HEK293 (cell line): ENCODE data around the gene FOXP1.
A peak's percentile ranks its signal among the peaks of the same experiment; 100 is the strongest.

Source experiments
- CTCF ChIA-PET: fragments of 350-600 bp; formaldehyde crosslinking; extraction: SDS; loops from one replicate; lab custom pipeline; 2021; ENCODE audit warnings: antibody characterized with exemption; lab: Yijun Ruan, JAX
- POLR2A ChIA-PET: fragments of 300-600 bp; formaldehyde crosslinking; extraction: SDS; loops from one replicate; lab custom pipeline; 2020; ENCODE audit warnings: antibody characterized with exemption, inconsistent platforms; lab: Yijun Ruan, JAX
- H3K27ac ChIP-seq: fragments of 200-500 bp; sonication (Bioruptor generic); 2 replicates; pipeline ENCODE4 v1.5.1; 2014; ENCODE audit warnings: low read depth, low read length, control low read depth, inconsistent platforms; ENCODE audit errors: extremely low read depth
- H3K36me3 ChIP-seq, 2 experiments: fragments of 200-500 bp in 1 of 2; sonication (Bioruptor generic) in 1 of 2; 1 replicate in 1 of 2; 2 replicates in 1 of 2; pipeline ENCODE4 v1.5.1; 2014 to 2017; ENCODE audit warnings: inconsistent platforms in 2 of 2, low read length in 2 of 2; ENCODE audit not compliant: control insufficient read depth in 2 of 2, insufficient read depth in 1 of 2
- H3K4me1 ChIP-seq: fragments of 200-500 bp; sonication (Bioruptor generic); 2 replicates; pipeline ENCODE4 v1.5.1; 2014; ENCODE audit warnings: mild to moderate bottlenecking, low read length, inconsistent platforms; ENCODE audit not compliant: control insufficient read depth, insufficient read depth
- H3K4me3 ChIP-seq: 2 replicates; pipeline ENCODE4 v1.5.1; 2011; ENCODE audit warnings: low read depth, mild to moderate bottlenecking, control low read depth, low read length, moderate library complexity
- H3K9me3 ChIP-seq: fragments of 200-500 bp; sonication (Bioruptor generic); 2 replicates; pipeline ENCODE4 v1.5.1; 2014; ENCODE audit warnings: low read depth, low read length, inconsistent platforms; ENCODE audit not compliant: control insufficient read depth, insufficient read depth
- BCL11B ChIP-seq: fragments of 450-650 bp; formaldehyde crosslinking; IDR thresholded peaks from 2 replicates; pipeline ENCODE4 v1.5.1; 2016; ENCODE audit warnings: low read depth, missing biosample characterization, missing genetic modification characterization
- GLIS1 ChIP-seq: fragments of 450-650 bp; formaldehyde crosslinking; IDR thresholded peaks from 2 replicates; pipeline ENCODE4 v1.5.1; 2016; ENCODE audit warnings: missing biosample characterization, missing genetic modification characterization
- HOXC10 ChIP-seq: sonication (generic); formaldehyde crosslinking; IDR thresholded peaks from 2 replicates; pipeline ENCODE4 v1.8.1; 2023; ENCODE audit warnings: mild to moderate bottlenecking, missing genetic modification reagents
- MZF1 ChIP-seq: fragments of 450-650 bp; formaldehyde crosslinking; IDR thresholded peaks from 2 replicates; pipeline ENCODE4 v1.5.1; 2017; ENCODE audit warnings: missing biosample characterization, missing genetic modification characterization, borderline replicate concordance
- OSR2 ChIP-seq: fragments of 450-650 bp; formaldehyde crosslinking; IDR thresholded peaks from 2 replicates; pipeline ENCODE4 v1.5.1; 2016; ENCODE audit warnings: missing biosample characterization, missing genetic modification characterization
- TRIM28 ChIP-seq: IDR thresholded peaks from 2 replicates; pipeline ENCODE4 v1.6.1; 2011; ENCODE audit warnings: low read length, control low read depth, borderline replicate concordance
- YY2 ChIP-seq: fragments of 450-650 bp; formaldehyde crosslinking; IDR thresholded peaks from 2 replicates; pipeline ENCODE4 v1.5.1; 2016; ENCODE audit warnings: missing biosample characterization, missing genetic modification characterization
- ZBTB20 ChIP-seq: fragments of 450-650 bp; formaldehyde crosslinking; IDR thresholded peaks from 2 replicates; pipeline ENCODE4 v1.5.1; 2016; ENCODE audit warnings: missing biosample characterization, missing genetic modification characterization
- ZBTB21 ChIP-seq: fragments of 450-650 bp; formaldehyde crosslinking; IDR thresholded peaks from 2 replicates; pipeline ENCODE4 v1.5.1; 2017; ENCODE audit warnings: missing biosample characterization, missing genetic modification characterization
- ZBTB8A ChIP-seq: fragments of 450-650 bp; formaldehyde crosslinking; IDR thresholded peaks from 2 replicates; pipeline ENCODE4 v1.5.1; 2016; ENCODE audit warnings: missing biosample characterization, missing genetic modification characterization
- ZNF155 ChIP-seq: fragments of 450-650 bp; formaldehyde crosslinking; IDR thresholded peaks from 2 replicates; pipeline ENCODE4 v1.5.1; 2016; ENCODE audit warnings: missing biosample characterization, missing genetic modification characterization
- ZNF211 ChIP-seq: fragments of 450-650 bp; formaldehyde crosslinking; IDR thresholded peaks from 2 replicates; pipeline ENCODE4 v1.5.1; 2016; ENCODE audit warnings: low read depth, missing biosample characterization, missing genetic modification characterization
- ZNF335 ChIP-seq: fragments of 450-650 bp; formaldehyde crosslinking; conservative IDR thresholded peaks from 2 replicates; pipeline ENCODE4 v1.5.1; 2016; ENCODE audit warnings: missing biosample characterization, missing genetic modification characterization
- ZNF510 ChIP-seq: fragments of 450-650 bp; formaldehyde crosslinking; IDR thresholded peaks from 2 replicates; pipeline ENCODE4 v1.5.1; 2018; ENCODE audit warnings: mild to moderate bottlenecking, missing genetic modification characterization, missing biosample characterization; ENCODE audit not compliant: insufficient replicate concordance
- ZNF514 ChIP-seq: fragments of 450-650 bp; formaldehyde crosslinking; IDR thresholded peaks from 2 replicates; pipeline ENCODE4 v1.5.1; 2016; ENCODE audit warnings: missing biosample characterization, missing genetic modification characterization
- ZNF521 ChIP-seq: fragments of 450-650 bp; formaldehyde crosslinking; IDR thresholded peaks from 2 replicates; pipeline ENCODE4 v1.5.1; 2017; ENCODE audit warnings: missing biosample characterization, mild to moderate bottlenecking, missing genetic modification characterization
- ZNF624 ChIP-seq: fragments of 450-650 bp; formaldehyde crosslinking; IDR thresholded peaks from 2 replicates; pipeline ENCODE4 v1.5.1; 2017; ENCODE audit warnings: missing biosample characterization, missing genetic modification characterization
- ZNF701 ChIP-seq: fragments of 450-650 bp; formaldehyde crosslinking; IDR thresholded peaks from 2 replicates; pipeline ENCODE4 v1.5.1; 2016; ENCODE audit warnings: missing biosample characterization, missing genetic modification characterization
- ZNF777 ChIP-seq: fragments of 450-650 bp; formaldehyde crosslinking; IDR thresholded peaks from 2 replicates; pipeline ENCODE4 v1.5.1; 2017; ENCODE audit warnings: missing biosample characterization, missing genetic modification characterization, borderline replicate concordance
- ZNF837 ChIP-seq: fragments of 450-650 bp; formaldehyde crosslinking; IDR thresholded peaks from 2 replicates; pipeline ENCODE4 v1.5.1; 2016; ENCODE audit warnings: missing biosample characterization, missing genetic modification characterization
- TF ChIP-seq, protein P1 (sequence below): fragments of 450-650 bp; formaldehyde crosslinking; IDR thresholded peaks from 2 replicates; pipeline ENCODE4 v1.5.0; 2017; ENCODE audit warnings: missing biosample characterization, missing genetic modification characterization, borderline replicate concordance
- TF ChIP-seq, protein P2 (sequence below): fragments of 450-650 bp; formaldehyde crosslinking; IDR thresholded peaks from 2 replicates; pipeline ENCODE4 v1.5.1; 2016; ENCODE audit warnings: missing biosample characterization, missing genetic modification characterization
- TF ChIP-seq, protein P3 (sequence below): fragments of 450-650 bp; formaldehyde crosslinking; IDR thresholded peaks from 2 replicates; pipeline ENCODE4 v1.5.1; 2016; ENCODE audit warnings: missing biosample characterization, missing genetic modification characterization

Gene FOXP1

DNA sequence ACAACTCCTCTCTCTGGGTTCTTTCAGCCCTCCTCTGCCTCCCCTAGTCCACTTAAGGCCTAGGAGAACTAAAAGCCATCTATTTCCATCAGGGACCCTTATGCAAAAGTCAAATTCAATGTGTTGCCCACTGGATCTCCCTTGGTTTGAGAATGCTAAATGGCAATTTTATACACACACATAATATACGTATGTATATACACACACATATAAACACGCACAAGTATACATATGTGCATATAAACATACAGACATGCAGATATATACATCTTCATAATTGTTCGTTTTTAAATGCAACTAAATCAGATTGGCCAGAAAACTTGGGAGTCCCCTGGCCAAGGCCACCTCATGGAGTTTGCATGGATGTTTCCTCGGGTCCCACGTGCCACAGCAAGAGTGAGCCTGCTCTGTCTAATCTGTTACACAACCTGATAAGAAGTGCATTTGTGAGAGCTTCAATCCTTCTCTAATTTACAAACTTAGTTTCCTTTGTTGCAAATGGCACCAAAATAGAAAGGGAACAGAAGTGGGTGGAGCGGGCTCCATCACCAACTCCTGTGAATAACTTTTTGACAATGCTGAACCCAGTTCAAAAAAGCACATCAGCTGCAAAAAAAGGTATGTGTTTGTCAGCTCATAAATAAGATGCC lies 84.2 kb downstream of the FOXP1 start:
- no peaks in the 10 kb centered on the region for H3K9me3 ChIP-seq
- TF ChIP-seq YY2 (tag by site-specific recombination): no peak
- no peak for TF ChIP-seq ZNF514 (tag by site-specific recombination)
- TF ChIP-seq ZBTB21: no peak
- ChIA-PET CTCF (interaction anchor here (0.6 kb wide), 1 partner anchor 108 kb away, joined by 3 read pairs; no protein-coding TSS in a partner anchor), POLR2A (no interaction called here)
- H3K27ac ChIP-seq: no peak overlapping the region
- H3K4me3 ChIP-seq: no peak overlapping the region
- peaks cover 6% of the 10 kb centered on the region; the same call in 1 of the 2 replicates for H3K4me1 ChIP-seq
- H3K36me3 ChIP-seq: no peaks in the 10 kb centered on the region

DNA sequence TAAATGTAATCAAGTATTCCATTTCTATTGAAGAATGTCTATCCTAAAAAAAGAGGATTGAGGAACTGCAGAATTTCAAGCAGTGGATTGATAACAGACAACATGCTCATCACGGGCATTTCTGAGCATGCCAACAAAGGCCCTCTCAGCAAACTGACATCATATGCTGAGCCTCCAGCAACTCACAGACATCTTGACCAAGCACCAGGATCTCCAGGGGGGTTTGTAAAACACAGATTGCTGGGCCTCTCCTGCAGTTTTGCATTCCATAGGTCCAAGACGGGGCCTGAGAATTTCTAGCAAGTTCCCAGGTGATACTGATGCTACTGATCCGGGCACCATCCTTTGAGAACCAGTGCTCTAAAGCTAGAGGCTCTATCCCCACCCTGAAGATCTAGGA lies 85.0 kb downstream of the FOXP1 start:
- ChIA-PET CTCF (no interaction called here), POLR2A (no interaction called here)
- H3K4me1 ChIP-seq: peaks cover 6% of the 10 kb centered on the region; the same call in 1 of the 2 replicates
- H3K9me3 ChIP-seq: no peaks in the 10 kb centered on the region
- no peaks in the 10 kb centered on the region for H3K36me3 ChIP-seq
- no peak overlapping the region for H3K4me3 ChIP-seq
- TF ChIP-seq GLIS1 (peak; percentile 57), ZNF155 (no peak), ZBTB20 (tag by site-specific recombination) (0 out of 2 replicates have a peak, but pooled peaks have one; percentile 33), ZNF335 (tag by site-specific recombination) (peak; percentile 50; the same call in 1 of the 2 replicates)
- H3K27ac ChIP-seq: no peak overlapping the region

GRCh38 chr3:71497971-71498444 lies 85.5 kb downstream of the FOXP1 start:
- peaks cover 6% of the 10 kb centered on the region; the same call in 1 of the 2 replicates for H3K4me1 ChIP-seq
- no peak overlapping the region for H3K27ac ChIP-seq
- H3K36me3 ChIP-seq: peaks cover 0 to 4% of the 10 kb centered on the region in 2 experiments; a peak in 1 of 3 replicates
- CTCF ChIA-PET: no interaction called here
- H3K9me3 ChIP-seq: no peaks in the 10 kb centered on the region
- POLR2A ChIA-PET: no interaction called here
- TF ChIP-seq ZNF624 (tag by site-specific recombination) (no peak), OSR2 (no peak), ZNF701 (no peak), MZF1 (tag by site-specific recombination) (no peak), ZBTB8A (tag by site-specific recombination) (no peak), ZNF837 (tag by site-specific recombination) (no peak), TRIM28 (no peak), BCL11B (tag by site-specific recombination) (no peak), ZNF510 (tag by site-specific recombination) (no peak), ZNF777 (tag by site-specific recombination) (no peak), ZNF211 (tag by site-specific recombination) (no peak), HOXC10 (CRISPR knock-in tag) (no peak), ZNF521 (tag by site-specific recombination) (no peak)
- TF ChIP-seq, protein P1, sequence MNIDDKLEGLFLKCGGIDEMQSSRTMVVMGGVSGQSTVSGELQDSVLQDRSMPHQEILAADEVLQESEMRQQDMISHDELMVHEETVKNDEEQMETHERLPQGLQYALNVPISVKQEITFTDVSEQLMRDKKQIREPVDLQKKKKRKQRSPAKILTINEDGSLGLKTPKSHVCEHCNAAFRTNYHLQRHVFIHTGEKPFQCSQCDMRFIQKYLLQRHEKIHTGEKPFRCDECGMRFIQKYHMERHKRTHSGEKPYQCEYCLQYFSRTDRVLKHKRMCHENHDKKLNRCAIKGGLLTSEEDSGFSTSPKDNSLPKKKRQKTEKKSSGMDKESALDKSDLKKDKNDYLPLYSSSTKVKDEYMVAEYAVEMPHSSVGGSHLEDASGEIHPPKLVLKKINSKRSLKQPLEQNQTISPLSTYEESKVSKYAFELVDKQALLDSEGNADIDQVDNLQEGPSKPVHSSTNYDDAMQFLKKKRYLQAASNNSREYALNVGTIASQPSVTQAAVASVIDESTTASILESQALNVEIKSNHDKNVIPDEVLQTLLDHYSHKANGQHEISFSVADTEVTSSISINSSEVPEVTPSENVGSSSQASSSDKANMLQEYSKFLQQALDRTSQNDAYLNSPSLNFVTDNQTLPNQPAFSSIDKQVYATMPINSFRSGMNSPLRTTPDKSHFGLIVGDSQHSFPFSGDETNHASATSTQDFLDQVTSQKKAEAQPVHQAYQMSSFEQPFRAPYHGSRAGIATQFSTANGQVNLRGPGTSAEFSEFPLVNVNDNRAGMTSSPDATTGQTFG (tag by site-specific recombination): no peak
- TF ChIP-seq, protein P2, sequence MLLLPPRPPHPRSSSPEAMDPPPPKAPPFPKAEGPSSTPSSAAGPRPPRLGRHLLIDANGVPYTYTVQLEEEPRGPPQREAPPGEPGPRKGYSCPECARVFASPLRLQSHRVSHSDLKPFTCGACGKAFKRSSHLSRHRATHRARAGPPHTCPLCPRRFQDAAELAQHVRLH: no peak
- TF ChIP-seq, protein P3, sequence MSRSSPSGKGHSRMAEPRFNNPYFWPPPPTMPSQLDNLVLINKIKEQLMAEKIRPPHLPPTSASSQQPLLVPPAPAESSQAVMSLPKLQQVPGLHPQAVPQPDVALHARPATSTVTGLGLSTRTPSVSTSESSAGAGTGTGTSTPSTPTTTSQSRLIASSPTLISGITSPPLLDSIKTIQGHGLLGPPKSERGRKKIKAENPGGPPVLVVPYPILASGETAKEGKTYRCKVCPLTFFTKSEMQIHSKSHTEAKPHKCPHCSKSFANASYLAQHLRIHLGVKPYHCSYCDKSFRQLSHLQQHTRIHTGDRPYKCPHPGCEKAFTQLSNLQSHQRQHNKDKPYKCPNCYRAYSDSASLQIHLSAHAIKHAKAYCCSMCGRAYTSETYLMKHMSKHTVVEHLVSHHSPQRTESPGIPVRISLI (tag by site-specific recombination): no peak
- no peak overlapping the region for H3K4me3 ChIP-seq
